Naive thymus-derived CD4-positive, alpha-beta T cell (primary cell): ENCODE results near the gene CRYBG3. TPM values are rescaled to one million over a fixed set of nuclear protein-coding genes. Genes with fewer than 3 reads are reported as not detected.
A peak's percentile ranks its signal among the peaks of the same experiment; 100 is the strongest.

Experiments used
- ATAC-seq: fragments of 150-1000 bp; cut with Tn5 transposase; 2 replicates; pipeline ENCODE4 v1.10.0; 2021; ENCODE audit warnings: mild to moderate bottlenecking, moderate library complexity
- CTCF ChIA-PET: fragments of 350-600 bp; sonication (Branson Sonifier 250); formaldehyde crosslinking; loops from one replicate; lab custom pipeline; 2021; ENCODE audit warnings: antibody characterized with exemption; lab: Charles Lee
- POLR2A ChIA-PET: fragments of 350-600 bp; sonication (Branson Sonifier 250); formaldehyde crosslinking; loops from one replicate; lab custom pipeline; 2021; ENCODE audit warnings: antibody characterized with exemption, inconsistent platforms; lab: Charles Lee
- DNase-seq, 9 donors: peaks; one replicate each; pipeline versions ENCODE4 v3.0.0 to v3.0.0-alpha.2; 2020 to 2022; ENCODE audit warnings: mixed read lengths in 1 of 9
- H3K27ac ChIP-seq: one replicate; pipeline ENCODE4 v1.7.0; 2013; ENCODE audit warnings: mild to moderate bottlenecking, low read depth, low read length, moderate library complexity
- H3K27me3 ChIP-seq, 2 donors: one replicate each; pipeline ENCODE4 v1.7.0; 2013; ENCODE audit warnings: low read length in 2 of 2, mild to moderate bottlenecking in 2 of 2, moderate library complexity in 2 of 2; ENCODE audit not compliant: control insufficient read depth in 2 of 2, insufficient read depth in 2 of 2
- H3K36me3 ChIP-seq, 3 experiments: 1 replicate in 2 of 3; 2 replicates in 1 of 3; pipeline ENCODE4 v1.7.0; 2013; ENCODE audit warnings: low read length in 3 of 3, mild to moderate bottlenecking in 3 of 3, moderate library complexity in 1 of 3; ENCODE audit not compliant: insufficient read depth in 3 of 3, control insufficient read depth in 2 of 3
- H3K4me1 ChIP-seq, 2 donors: one replicate each; pipeline ENCODE4 v1.7.0; 2013; ENCODE audit warnings: low read length in 2 of 2, mild to moderate bottlenecking in 2 of 2, moderate library complexity in 1 of 2; ENCODE audit not compliant: control insufficient read depth in 2 of 2, insufficient read depth in 2 of 2
- H3K4me3 ChIP-seq: 2 replicates; pipeline ENCODE4 v1.7.0; 2013; ENCODE audit warnings: mild to moderate bottlenecking, low read length
- H3K9me3 ChIP-seq, 3 experiments: 1 replicate in 2 of 3; 2 replicates in 1 of 3; pipeline ENCODE4 v1.7.0; 2013; ENCODE audit warnings: low read length in 3 of 3; ENCODE audit not compliant: control insufficient read depth in 2 of 3
- H3K27ac Mint-ChIP-seq, 9 donors: one replicate each; pipeline ENCODE4 v1.8.0; 2020 to 2022; ENCODE audit warnings: mixed read lengths in 9 of 9, mild to moderate bottlenecking in 8 of 9, moderate library complexity in 5 of 9, inconsistent platforms in 2 of 9
- H3K27me3 Mint-ChIP-seq, 5 donors: one replicate each; pipeline ENCODE4 v1.8.0; 2021 to 2022; ENCODE audit warnings: mixed read lengths in 5 of 5, mild to moderate bottlenecking in 1 of 5
- H3K36me3 Mint-ChIP-seq, 5 donors: one replicate each; pipeline ENCODE4 v1.8.0; 2020 to 2022; ENCODE audit warnings: mixed read lengths in 5 of 5, mild to moderate bottlenecking in 3 of 5, inconsistent platforms in 1 of 5
- H3K4me1 Mint-ChIP-seq, 7 donors: one replicate each; pipeline ENCODE4 v1.8.0; 2020 to 2022; ENCODE audit warnings: mixed read lengths in 7 of 7, mild to moderate bottlenecking in 3 of 7, inconsistent platforms in 1 of 7
- H3K4me3 Mint-ChIP-seq, 10 donors: one replicate each; pipeline ENCODE4 v1.8.0; 2020 to 2022; ENCODE audit warnings: mild to moderate bottlenecking in 10 of 10, mixed read lengths in 10 of 10, moderate library complexity in 6 of 10, inconsistent platforms in 2 of 10
- H3K9me3 Mint-ChIP-seq, 11 donors: one replicate each; pipeline ENCODE4 v1.8.0; 2020 to 2022; ENCODE audit warnings: mixed read lengths in 11 of 11, mild to moderate bottlenecking in 4 of 11, inconsistent platforms in 1 of 11, moderate library complexity in 1 of 11
- intact Hi-C, 2 donors: fragments of 100-400 bp; cut with micrococcal nuclease; formaldehyde crosslinking; loops; one replicate each; pipeline ENCODE4 v1.15.1; 2023
- polyA plus RNA-seq, 2 donors: library from polyadenylated mRNA; unstranded; fragments of 300-500 nt; fragmentation: Illumina TruSeq; gene quantifications; one replicate each; pipeline ENCODE4 v1.2.3, GENCODE V29; 2021
- total RNA-seq, 6 experiments: library from RNA in 5 of 6; stranded (reverse) in 5 of 6; gene quantifications; 1 replicate in 5 of 6; 2 replicates in 1 of 6; pipeline ENCODE4 v1.2.3 and lab custom pipeline; 2021 to 2026

Gene CRYBG3
- total and polyA plus RNA-seq, 7 experiments from 2014 or later = 0.86 to 11.2 (median 4.8) TPM

GRCh38 chr3:97810779-97811390 lies 10.9 kb upstream of the CRYBG3 start:
- POLR2A ChIA-PET = no interaction called here
- CTCF ChIA-PET = no interaction called here
- no peak for ATAC-seq

GRCh38 chr3:97815149-97815917 lies 6.5 kb upstream of the CRYBG3 start:
- Histone ChIP-seq H3K36me3 (no peaks in the 10 kb centered on the region), H3K4me3 (no peak overlapping the region), H3K27ac (no peak overlapping the region), H3K4me1 (no peaks in the 10 kb centered on the region), H3K9me3 (no peaks in the 10 kb centered on the region), H3K27me3 (peaks cover 0 to 3% of the 10 kb centered on the region in 2 donors)
- peaks cover 0 to 17% (median 0%) of the 10 kb centered on the region in 7 donors for H3K4me1 Mint-ChIP-seq
- no peaks in the 10 kb centered on the region for H3K36me3 Mint-ChIP-seq
- DNase-seq (peak in 2 of 9 donors; percentile 11 to 37), ATAC-seq (peak; percentile 26)
- no peak overlapping the region for H3K4me3 Mint-ChIP-seq
- CTCF ChIA-PET = no interaction called here
- no peaks in the 10 kb centered on the region for H3K9me3 Mint-ChIP-seq
- peak overlapping the region in 1 of 9 donors; percentile 6 for H3K27ac Mint-ChIP-seq
- peaks cover 0 to 18% (median 6%) of the 10 kb centered on the region in 5 donors for H3K27me3 Mint-ChIP-seq
- intact Hi-C loops = loop anchor here (1.0 to 2.0 kb wide), 2 partner anchors 16 to 19 kb away; no protein-coding TSS in a partner anchor
- POLR2A ChIA-PET = no interaction called here

More at GRCh38 chr3:97810779-97811390, 10.9 kb upstream of the CRYBG3 start:
- H3K4me3 ChIP-seq = no peak overlapping the region
- Mint-ChIP-seq H3K27ac (no peak overlapping the region), H3K4me3 (no peak overlapping the region), H3K4me1 (peaks cover 0 to 13% (median 0%) of the 10 kb centered on the region in 7 donors), H3K9me3 (peaks cover 0 to 1% (median 0%) of the 10 kb centered on the region in 11 donors), H3K36me3 (no peaks in the 10 kb centered on the region), H3K27me3 (peaks cover 0 to 28% (median 9%) of the 10 kb centered on the region in 5 donors)
- no peaks in the 10 kb centered on the region for H3K4me1 ChIP-seq
- no peaks in the 10 kb centered on the region for H3K27me3 ChIP-seq
- no peaks in the 10 kb centered on the region for H3K9me3 ChIP-seq
- no peak overlapping the region for H3K27ac ChIP-seq
- no peaks in the 10 kb centered on the region for H3K36me3 ChIP-seq
- DNase-seq = no peak
- intact Hi-C loops = no loop called here

- no peaks in the 10 kb centered on the region for H3K4me1 ChIP-seq
- intact Hi-C loops = no loop called here
- H3K27me3 Mint-ChIP-seq = peaks cover 0 to 18% (median 8%) of the 10 kb centered on the region in 5 donors
- H3K4me3 Mint-ChIP-seq = no peak overlapping the region
- no peaks in the 10 kb centered on the region for H3K36me3 ChIP-seq
- H3K9me3 Mint-ChIP-seq = no peaks in the 10 kb centered on the region
- H3K4me1 Mint-ChIP-seq = peaks cover 6 to 24% (median 9%) of the 10 kb centered on the region in 7 donors
- POLR2A ChIA-PET = no interaction called here
- CTCF ChIA-PET = no interaction called here
- ATAC-seq = no peak
- H3K27ac Mint-ChIP-seq = no peak overlapping the region
- peaks cover 0 to 3% of the 10 kb centered on the region in 2 donors for H3K27me3 ChIP-seq
- H3K36me3 Mint-ChIP-seq = no peaks in the 10 kb centered on the region
- H3K4me3 ChIP-seq = no peak overlapping the region
- H3K27ac ChIP-seq = no peak overlapping the region
- no peaks in the 10 kb centered on the region for H3K9me3 ChIP-seq
- DNase-seq = no peak
Observed at GRCh38 chr3:97816811-97817210, 5.0 kb upstream of the CRYBG3 start.

- ChIA-PET CTCF (interaction anchor here (1.1 kb wide), 1 partner anchor 209 kb away, joined by 3 read pairs; no protein-coding TSS in a partner anchor), POLR2A (no interaction called here)
- Histone ChIP-seq H3K9me3 (no peaks in the 10 kb centered on the region), H3K4me3 (no peak overlapping the region), H3K36me3 (no peaks in the 10 kb centered on the region), H3K27ac (no peak overlapping the region), H3K27me3 (peaks cover 0 to 3% of the 10 kb centered on the region in 2 donors), H3K4me1 (peaks cover 0 to 6% of the 10 kb centered on the region in 2 donors)
- Mint-ChIP-seq H3K4me1 (peaks cover 13 to 30% (median 15%) of the 10 kb centered on the region in 7 donors), H3K27me3 (peaks cover 4 to 22% (median 15%) of the 10 kb centered on the region in 5 donors), H3K27ac (no peak overlapping the region), H3K36me3 (peaks cover 0 to under 1% (median 0%) of the 10 kb centered on the region in 5 donors), H3K9me3 (no peaks in the 10 kb centered on the region), H3K4me3 (no peak overlapping the region)
- intact Hi-C loops = no loop called here
- no peak for ATAC-seq
- DNase-seq = no peak
Observed at GRCh38 chr3:97817965-97818364, 3.8 kb upstream of the CRYBG3 start.

GRCh38 chr3:97820780-97821179 lies 1.0 kb upstream of the CRYBG3 start:
- H3K4me1 Mint-ChIP-seq = peaks cover 14 to 41% (median 21%) of the 10 kb centered on the region in 7 donors
- H3K4me3 ChIP-seq = peak overlapping the region; percentile 83

GRCh38 chr3:97821287-97821773 lies 481 bp upstream of the CRYBG3 start:
- Histone ChIP-seq H3K4me1 (peaks cover 0 to 6% of the 10 kb centered on the region in 2 donors), H3K4me3 (peak overlapping the region; percentile 83), H3K27ac (peak overlapping the region; percentile 52), H3K36me3 (no peaks in the 10 kb centered on the region), H3K27me3 (peaks cover 0 to 3% of the 10 kb centered on the region in 2 donors), H3K9me3 (no peaks in the 10 kb centered on the region)
- H3K27me3 Mint-ChIP-seq = peaks cover 4 to 29% (median 26%) of the 10 kb centered on the region in 5 donors
- ATAC-seq (peak; percentile 64), DNase-seq (peak in 1 of 9 donors; percentile 53)
- CTCF ChIA-PET = interaction anchor here (0.9 to 1.2 kb wide), 4 partner anchors 21 to 170 kb away, joined by 3 read pairs; no protein-coding TSS in a partner anchor
- peaks cover 14 to 36% (median 21%) of the 10 kb centered on the region in 7 donors for H3K4me1 Mint-ChIP-seq
- H3K4me3 Mint-ChIP-seq = peak overlapping the region; percentile 73 to 97 (median 95)
- peak overlapping the region; percentile 50 to 89 (median 76) for H3K27ac Mint-ChIP-seq
- no peaks in the 10 kb centered on the region for H3K9me3 Mint-ChIP-seq
- POLR2A ChIA-PET = interaction anchor here (0.8 to 1.8 kb wide), 7 partner anchors 17 to 193 kb away, joined by 3 to 6 read pairs (median 3); partner anchors contain the start of gene ARL6
- H3K36me3 Mint-ChIP-seq = peaks cover 0 to 5% (median 0%) of the 10 kb centered on the region in 5 donors
- intact Hi-C loops = loop anchor here (1.0 to 10.0 kb wide), 14 partner anchors 28 to 1996 kb away; partner anchors contain the start of genes ARL6 (in 2 of the 2), CPOX (in 2 of the 2), DCBLD2 (in 2 of the 2) and CLDND1 (in 1 of the 2)

More at GRCh38 chr3:97820780-97821179, 1.0 kb upstream of the CRYBG3 start:
- H3K9me3 ChIP-seq = no peaks in the 10 kb centered on the region
- no peak overlapping the region for H3K27ac ChIP-seq
- H3K9me3 Mint-ChIP-seq = no peaks in the 10 kb centered on the region
- peak overlapping the region in 8 of 9 donors; percentile 50 to 89 (median 70) for H3K27ac Mint-ChIP-seq
- peaks cover 4 to 29% (median 26%) of the 10 kb centered on the region in 5 donors for H3K27me3 Mint-ChIP-seq
- no peaks in the 10 kb centered on the region for H3K36me3 ChIP-seq
- ATAC-seq = no peak
- intact Hi-C loops = loop anchor here (1.0 to 10.0 kb wide), 14 partner anchors 27 to 1997 kb away; partner anchors contain the start of genes ARL6 (in 2 of the 2), CPOX (in 2 of the 2), DCBLD2 (in 2 of the 2) and CLDND1 (in 1 of the 2)
- peak overlapping the region; percentile 73 to 97 (median 95) for H3K4me3 Mint-ChIP-seq
- DNase-seq = no peak
- peaks cover 0 to 6% of the 10 kb centered on the region in 2 donors for H3K4me1 ChIP-seq
- POLR2A ChIA-PET = interaction anchor here (1.1 to 1.8 kb wide), 6 partner anchors 18 to 193 kb away, joined by 3 to 6 read pairs (median 4); partner anchors contain the start of gene ARL6
- H3K36me3 Mint-ChIP-seq = peaks cover 0 to 5% (median 0%) of the 10 kb centered on the region in 5 donors
- CTCF ChIA-PET = interaction anchor here (1.2 kb wide), 1 partner anchor 28 kb away, joined by 3 read pairs; no protein-coding TSS in a partner anchor
- peaks cover 0 to 3% of the 10 kb centered on the region in 2 donors for H3K27me3 ChIP-seq
